ENCODE measurements around the gene SLC1A7. TPM values are rescaled to one million over a fixed set of nuclear protein-coding genes. Genes with fewer than 3 reads are reported as not detected.

SLC1A7 gene
- total RNA-seq, 6 experiments from 2014 or later, result 0.09 TPM; not detected in 5

GRCh38 chr1:53075761-53076163 lies 66.7 kb downstream of the SLC1A7 start:
- H3K27ac Mint-ChIP-seq, result no peak overlapping the region

GRCh38 chr1:53075206-53075605 lies 67.2 kb downstream of the SLC1A7 start:
- Mint-ChIP-seq H3K36me3 (ENCODE audit: low read depth) (no peaks in the 10 kb centered on the region), H3K9me3 (no peaks in the 10 kb centered on the region), H3K4me1 (ENCODE audit: low read depth) (no peaks in the 10 kb centered on the region), H3K4me3 (no peak overlapping the region), H3K27me3 (ENCODE audit: insufficient read depth) (peaks cover 12% of the 10 kb centered on the region; the same call in 1 of the 2 replicates), H3K27ac (no peak overlapping the region)
- TF ChIP-seq CTCF (IDR thresholded peaks at IDR 0.05), result no peak
- no peak for DNase-seq

More at GRCh38 chr1:53075761-53076163, 66.7 kb downstream of the SLC1A7 start:
- Mint-ChIP-seq H3K36me3 (ENCODE audit: low read depth) (no peaks in the 10 kb centered on the region), H3K4me3 (no peak overlapping the region), H3K27me3 (ENCODE audit: insufficient read depth) (peaks cover 10% of the 10 kb centered on the region; the same call in 1 of the 2 replicates), H3K9me3 (no peaks in the 10 kb centered on the region), H3K4me1 (ENCODE audit: low read depth) (no peaks in the 10 kb centered on the region)
- TF ChIP-seq CTCF (IDR thresholded peaks at IDR 0.05), result no peak
- DNase-seq, result no peak

GRCh38 chr1:53074313-53075154 lies 67.9 kb downstream of the SLC1A7 start:
- Mint-ChIP-seq H3K4me1 (ENCODE audit: low read depth) (no peaks in the 10 kb centered on the region), H3K27ac (no peak overlapping the region), H3K27me3 (ENCODE audit: insufficient read depth) (peaks cover 12% of the 10 kb centered on the region; the same call in 1 of the 2 replicates), H3K36me3 (ENCODE audit: low read depth) (no peaks in the 10 kb centered on the region), H3K4me3 (no peak overlapping the region), H3K9me3 (no peaks in the 10 kb centered on the region)
- no peak for TF ChIP-seq CTCF (IDR thresholded peaks at IDR 0.05)
- no peak for DNase-seq

GRCh38 chr1:53073868-53074311 lies 68.5 kb downstream of the SLC1A7 start:
- Mint-ChIP-seq H3K4me1 (ENCODE audit: low read depth) (no peaks in the 10 kb centered on the region), H3K4me3 (no peak overlapping the region), H3K36me3 (ENCODE audit: low read depth) (no peaks in the 10 kb centered on the region), H3K9me3 (no peaks in the 10 kb centered on the region), H3K27me3 (ENCODE audit: insufficient read depth) (peaks cover 12% of the 10 kb centered on the region; the same call in 1 of the 2 replicates), H3K27ac (no peak overlapping the region)
- no peak for DNase-seq
- no peak for TF ChIP-seq CTCF (IDR thresholded peaks at IDR 0.05)

- H3K27ac Mint-ChIP-seq, result no peak overlapping the region
- no peak for TF ChIP-seq CTCF (IDR thresholded peaks at IDR 0.05)
- no peaks in the 10 kb centered on the region for H3K36me3 Mint-ChIP-seq (ENCODE audit: low read depth)
- no peak for DNase-seq
- peaks cover 12% of the 10 kb centered on the region; the same call in 1 of the 2 replicates for H3K27me3 Mint-ChIP-seq (ENCODE audit: insufficient read depth)
- no peaks in the 10 kb centered on the region for H3K9me3 Mint-ChIP-seq
- H3K4me1 Mint-ChIP-seq (ENCODE audit: low read depth), result no peaks in the 10 kb centered on the region
- H3K4me3 Mint-ChIP-seq, result no peak overlapping the region
Observed at GRCh38 chr1:53073287-53073686, 69.2 kb downstream of the SLC1A7 start.
